Fibroblast of pulmonary artery (primary cell): ENCODE results near the gene FMN1.

Experiments
- DNase-seq: peaks from one replicate; pipeline ENCODE4 v3.0.0-alpha.2; 2010; ENCODE audit warnings: low read depth
- H3K4me3 ChIP-seq: replicated peaks from 2 replicates; pipeline ENCODE4 v1.5.1; 2011; ENCODE audit warnings: low read depth, mild to moderate bottlenecking, control low read depth, low read length, moderate library complexity
- TF ChIP-seq, protein P1 (sequence below): IDR thresholded peaks from 2 replicates; pipeline ENCODE4 v1.5.1; 2011; ENCODE audit warnings: mild to moderate bottlenecking, control low read depth, low read length, inconsistent platforms; ENCODE audit errors: missing control alignments

The FMN1 gene

DNA sequence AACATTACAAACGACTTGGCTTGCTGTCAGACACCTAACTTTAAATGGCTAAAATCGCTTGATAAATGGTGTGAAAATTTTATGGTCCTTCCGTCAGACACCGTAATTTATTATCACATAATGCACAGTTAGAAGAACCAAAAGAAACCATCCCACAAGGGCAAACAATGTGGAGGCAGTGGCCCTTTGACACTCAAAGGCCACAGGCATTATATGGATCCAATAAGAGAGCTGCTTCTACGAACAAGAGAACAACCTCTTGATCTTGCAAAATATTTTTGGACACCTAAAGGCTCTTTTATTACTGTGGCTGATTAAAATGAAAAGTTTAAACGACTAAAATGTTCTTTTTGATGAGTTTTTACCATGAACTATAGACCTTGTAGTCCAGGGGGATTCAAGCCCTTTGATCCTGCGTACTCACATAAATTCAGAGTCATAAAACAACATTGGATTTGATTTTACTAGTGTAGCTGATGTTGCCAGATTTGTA lies 202.8 kb downstream of the FMN1 start:
- H3K4me3 ChIP-seq, result no peak overlapping the region
- no peak for DNase-seq
- TF ChIP-seq, protein P1, sequence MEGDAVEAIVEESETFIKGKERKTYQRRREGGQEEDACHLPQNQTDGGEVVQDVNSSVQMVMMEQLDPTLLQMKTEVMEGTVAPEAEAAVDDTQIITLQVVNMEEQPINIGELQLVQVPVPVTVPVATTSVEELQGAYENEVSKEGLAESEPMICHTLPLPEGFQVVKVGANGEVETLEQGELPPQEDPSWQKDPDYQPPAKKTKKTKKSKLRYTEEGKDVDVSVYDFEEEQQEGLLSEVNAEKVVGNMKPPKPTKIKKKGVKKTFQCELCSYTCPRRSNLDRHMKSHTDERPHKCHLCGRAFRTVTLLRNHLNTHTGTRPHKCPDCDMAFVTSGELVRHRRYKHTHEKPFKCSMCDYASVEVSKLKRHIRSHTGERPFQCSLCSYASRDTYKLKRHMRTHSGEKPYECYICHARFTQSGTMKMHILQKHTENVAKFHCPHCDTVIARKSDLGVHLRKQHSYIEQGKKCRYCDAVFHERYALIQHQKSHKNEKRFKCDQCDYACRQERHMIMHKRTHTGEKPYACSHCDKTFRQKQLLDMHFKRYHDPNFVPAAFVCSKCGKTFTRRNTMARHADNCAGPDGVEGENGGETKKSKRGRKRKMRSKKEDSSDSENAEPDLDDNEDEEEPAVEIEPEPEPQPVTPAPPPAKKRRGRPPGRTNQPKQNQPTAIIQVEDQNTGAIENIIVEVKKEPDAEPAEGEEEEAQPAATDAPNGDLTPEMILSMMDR, result no peak

DNA sequence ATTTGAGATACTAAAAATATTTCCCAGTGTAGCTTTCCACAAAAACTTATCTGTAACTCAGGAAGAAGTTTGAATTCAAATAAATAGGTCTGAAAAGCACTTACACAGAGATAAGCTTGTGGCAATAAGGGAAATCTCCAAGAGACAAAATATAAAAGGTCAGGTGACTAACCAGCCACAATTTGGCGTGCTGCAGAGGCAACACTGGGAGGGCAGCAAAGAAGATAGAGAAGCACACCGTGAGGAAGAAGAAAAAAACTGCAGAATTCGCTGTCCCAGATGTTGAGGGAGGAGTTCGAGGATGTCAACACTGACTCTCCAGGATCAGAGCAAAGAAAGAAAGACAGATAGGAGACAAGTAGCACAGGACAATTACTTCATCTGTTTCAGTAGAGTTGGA lies 204.4 kb downstream of the FMN1 start:
- no peak overlapping the region for H3K4me3 ChIP-seq
- TF ChIP-seq, protein P1, result no peak
- no peak for DNase-seq

DNA sequence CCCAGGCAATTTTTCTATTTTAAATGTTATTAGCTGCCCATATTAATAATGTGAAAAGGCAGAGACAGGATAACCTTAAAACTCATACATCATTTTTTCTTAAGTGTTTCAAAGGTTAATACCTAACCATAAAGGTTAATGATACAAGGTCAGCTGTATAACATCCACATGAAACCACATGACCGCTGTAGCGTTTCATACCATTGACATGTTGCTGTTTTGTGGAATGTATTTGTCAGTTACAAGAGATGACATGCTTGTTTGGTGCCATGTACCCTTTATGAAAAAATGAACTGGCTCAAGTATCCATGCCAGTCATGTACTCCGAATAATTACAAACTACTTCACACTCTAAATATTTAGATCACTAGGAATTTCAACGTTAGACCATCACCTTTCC lies 207.4 kb downstream of the FMN1 start:
- no peak for DNase-seq
- no peak overlapping the region for H3K4me3 ChIP-seq
- TF ChIP-seq, protein P1, result no peak

DNA sequence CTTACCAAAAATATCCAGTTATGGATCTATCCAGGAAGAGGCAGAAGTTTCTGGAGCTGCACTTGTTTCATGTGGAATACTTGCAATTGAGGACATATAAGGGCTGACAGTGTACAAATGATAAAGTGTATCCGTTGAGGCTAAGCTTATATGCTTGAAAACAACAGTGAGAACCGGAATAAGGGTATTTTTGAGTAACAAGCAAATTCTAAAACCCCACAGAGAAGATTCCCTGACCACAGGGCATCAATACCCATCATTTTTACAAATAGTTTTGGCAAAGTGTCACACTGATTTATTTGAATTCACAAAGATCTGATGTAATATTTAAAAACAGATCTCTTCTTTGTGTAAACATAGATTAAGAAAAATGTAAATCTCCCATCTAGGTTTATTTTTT lies 208.4 kb downstream of the FMN1 start:
- TF ChIP-seq, protein P1, result no peak
- H3K4me3 ChIP-seq, result no peak overlapping the region
- DNase-seq, result no peak

DNA sequence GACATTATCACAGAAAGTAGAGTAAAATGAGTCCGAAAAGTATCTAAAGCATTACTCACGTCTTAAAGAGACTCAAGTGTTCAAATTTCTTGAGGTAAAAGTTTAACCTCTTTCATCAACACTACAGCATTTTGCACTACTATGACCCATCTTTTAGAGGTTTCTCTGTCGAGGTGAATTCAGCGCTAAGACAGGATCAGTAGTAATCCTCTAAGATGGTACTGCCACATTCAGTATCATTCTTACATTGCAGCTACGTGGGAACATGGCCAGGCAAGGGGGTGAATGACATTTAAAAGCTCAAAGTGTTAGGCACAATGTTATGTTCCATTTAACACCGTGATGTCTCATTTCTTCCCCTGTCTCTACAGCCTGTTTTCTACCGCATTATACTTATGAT lies 210.8 kb downstream of the FMN1 start:
- DNase-seq, result no peak
- TF ChIP-seq, protein P1, result no peak

DNA sequence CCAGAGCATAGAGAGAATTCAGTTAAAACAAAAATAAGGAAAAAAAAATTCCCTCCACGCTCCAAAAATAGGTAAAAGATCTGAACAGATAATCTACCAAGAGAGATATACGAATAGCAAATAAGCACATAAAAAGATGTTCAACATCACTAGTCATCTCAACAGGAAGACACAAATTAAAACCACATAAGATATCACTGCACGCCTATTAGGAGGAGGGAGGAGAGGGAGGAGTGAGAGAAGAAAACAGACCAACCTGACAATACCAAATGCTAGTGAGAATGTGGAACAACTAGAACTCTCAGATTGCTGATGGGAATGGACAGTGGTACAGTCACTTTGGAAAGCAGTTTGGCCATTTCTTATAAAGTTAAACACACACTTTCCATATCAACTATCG lies 212.5 kb downstream of the FMN1 start:
- H3K4me3 ChIP-seq, result no peak overlapping the region
- TF ChIP-seq, protein P1, result no peak
- DNase-seq, result no peak

More for the DNA sequence above, 210.8 kb downstream of the FMN1 start:
- no peak overlapping the region for H3K4me3 ChIP-seq

DNA sequence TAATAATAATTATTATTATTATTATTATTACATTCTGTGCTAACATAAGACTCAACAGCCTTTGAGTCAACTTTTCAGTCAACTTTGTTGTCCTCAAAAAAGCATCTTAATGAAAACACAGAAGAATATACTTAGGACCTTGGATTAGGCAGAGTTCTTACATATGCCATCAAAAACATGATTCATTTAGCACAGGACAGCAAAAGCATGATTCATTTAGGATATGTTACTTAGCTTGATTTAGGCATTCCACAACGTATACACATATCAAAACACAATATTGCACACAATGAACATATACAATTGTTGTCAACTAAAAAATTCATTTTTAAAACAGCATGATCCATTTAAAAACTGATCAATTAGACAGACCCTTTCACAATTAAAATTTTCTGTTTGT lies 213.0 kb downstream of the FMN1 start:
- TF ChIP-seq, protein P1, result no peak
- DNase-seq, result no peak
- H3K4me3 ChIP-seq, result no peak overlapping the region
